ENCODE data around the gene FAS. TPM values are rescaled to one million over a fixed set of nuclear protein-coding genes. Genes with fewer than 3 reads are reported as not detected.
"Not testable (repeated sequence)": the region's sequence is repeated elsewhere in the genome, so short reads cannot be mapped to it uniquely, and the experiment has no call there.

FAS gene
- total RNA-seq, 1 experiment from 2014 or later = 47.8 TPM

GRCh38 chr10:89018700-89019346 lies 28.2 kb downstream of the FAS start:
- in situ Hi-C loops (cut with HindIII; ENCODE audit: low pct_unique_long_range_greater_than_20kb, low sequenced_read_pairs) = loop anchor here (25.0 kb wide), 1 partner anchor 193 kb away; the partner anchor contains the start of gene CH25H
- DNase-seq (ENCODE audit: low read depth) = not testable (repeated sequence)

GRCh38 chr10:89019569-89020327 lies 29.1 kb downstream of the FAS start:
- no peak for DNase-seq (ENCODE audit: low read depth)
- in situ Hi-C loops (cut with HindIII; ENCODE audit: low pct_unique_long_range_greater_than_20kb, low sequenced_read_pairs) = loop anchor here (25.0 kb wide), 1 partner anchor 193 kb away; the partner anchor contains the start of gene CH25H

- in situ Hi-C loops (cut with HindIII; ENCODE audit: low pct_unique_long_range_greater_than_20kb, low sequenced_read_pairs) = loop anchor here (25.0 kb wide), 1 partner anchor 191 kb away; the partner anchor contains the start of gene CH25H
- not testable (repeated sequence) for DNase-seq (ENCODE audit: low read depth)
These were observed 30.9 kb downstream of the FAS start for GRCh38 chr10:89021526-89021925.

- no peak for DNase-seq (ENCODE audit: low read depth)
- in situ Hi-C loops (cut with HindIII; ENCODE audit: low pct_unique_long_range_greater_than_20kb, low sequenced_read_pairs) = loop anchor here (25.0 kb wide), 1 partner anchor 190 kb away; the partner anchor contains the start of gene CH25H
These were observed 32.1 kb downstream of the FAS start for GRCh38 chr10:89022734-89023133.

- no peak for DNase-seq (ENCODE audit: low read depth)
- in situ Hi-C loops (cut with HindIII; ENCODE audit: low pct_unique_long_range_greater_than_20kb, low sequenced_read_pairs) = no loop called here
These were observed 34.9 kb downstream of the FAS start for GRCh38 chr10:89025453-89025852.

GRCh38 chr10:89029181-89029580 lies 38.6 kb downstream of the FAS start:
- no peak for DNase-seq (ENCODE audit: low read depth)
- in situ Hi-C loops (cut with HindIII; ENCODE audit: low pct_unique_long_range_greater_than_20kb, low sequenced_read_pairs) = no loop called here

GRCh38 chr10:89029785-89030437 lies 39.3 kb downstream of the FAS start:
- in situ Hi-C loops (cut with HindIII; ENCODE audit: low pct_unique_long_range_greater_than_20kb, low sequenced_read_pairs) = no loop called here

GRCh38 chr10:89030791-89031190 lies 40.2 kb downstream of the FAS start:
- in situ Hi-C loops (cut with HindIII; ENCODE audit: low pct_unique_long_range_greater_than_20kb, low sequenced_read_pairs) = no loop called here

More at GRCh38 chr10:89029785-89030437, 39.3 kb downstream of the FAS start:
- peak; percentile 70 for DNase-seq (ENCODE audit: low read depth)

GRCh38 chr10:89032141-89032891 lies 41.7 kb downstream of the FAS start:
- in situ Hi-C loops (cut with HindIII; ENCODE audit: low pct_unique_long_range_greater_than_20kb, low sequenced_read_pairs) = no loop called here
- DNase-seq (ENCODE audit: low read depth) = peak; percentile 87

More at GRCh38 chr10:89030791-89031190, 40.2 kb downstream of the FAS start:
- no peak for DNase-seq (ENCODE audit: low read depth)

GRCh38 chr10:89035461-89035860 lies 44.9 kb downstream of the FAS start:
- no peak for DNase-seq (ENCODE audit: low read depth)
- in situ Hi-C loops (cut with HindIII; ENCODE audit: low pct_unique_long_range_greater_than_20kb, low sequenced_read_pairs) = no loop called here

- DNase-seq (ENCODE audit: low read depth) = no peak
- in situ Hi-C loops (cut with HindIII; ENCODE audit: low pct_unique_long_range_greater_than_20kb, low sequenced_read_pairs) = no loop called here
These were observed 46.5 kb downstream of the FAS start for GRCh38 chr10:89037096-89037495.

- in situ Hi-C loops (cut with HindIII; ENCODE audit: low pct_unique_long_range_greater_than_20kb, low sequenced_read_pairs) = no loop called here
- DNase-seq (ENCODE audit: low read depth) = no peak
These were observed 52.0 kb downstream of the FAS start for GRCh38 chr10:89042562-89042961.

- no peak for DNase-seq (ENCODE audit: low read depth)
- in situ Hi-C loops (cut with HindIII; ENCODE audit: low pct_unique_long_range_greater_than_20kb, low sequenced_read_pairs) = no loop called here
These were observed 52.5 kb downstream of the FAS start for GRCh38 chr10:89043052-89043451.

- no peak for DNase-seq (ENCODE audit: low read depth)
- in situ Hi-C loops (cut with HindIII; ENCODE audit: low pct_unique_long_range_greater_than_20kb, low sequenced_read_pairs) = no loop called here
These were observed 56.8 kb downstream of the FAS start for GRCh38 chr10:89047397-89047796.

- in situ Hi-C loops (cut with HindIII; ENCODE audit: low pct_unique_long_range_greater_than_20kb, low sequenced_read_pairs) = no loop called here
- DNase-seq (ENCODE audit: low read depth) = no peak
These were observed 61.0 kb downstream of the FAS start for GRCh38 chr10:89051593-89051992.

- in situ Hi-C loops (cut with HindIII; ENCODE audit: low pct_unique_long_range_greater_than_20kb, low sequenced_read_pairs) = no loop called here
- no peak for DNase-seq (ENCODE audit: low read depth)
These were observed 63.0 kb downstream of the FAS start for GRCh38 chr10:89053555-89053954.

GRCh38 chr10:89055159-89055558 lies 64.6 kb downstream of the FAS start:
- in situ Hi-C loops (cut with HindIII; ENCODE audit: low pct_unique_long_range_greater_than_20kb, low sequenced_read_pairs) = no loop called here
- DNase-seq (ENCODE audit: low read depth) = no peak

GRCh38 chr10:89062861-89063260 lies 72.3 kb downstream of the FAS start:
- in situ Hi-C loops (cut with HindIII; ENCODE audit: low pct_unique_long_range_greater_than_20kb, low sequenced_read_pairs) = no loop called here

More at GRCh38 chr10:89062861-89063260, 72.3 kb downstream of the FAS start:
- DNase-seq (ENCODE audit: low read depth) = no peak
